A549 (cell line): ENCODE results near the gene FOXO3. TPM values are rescaled to one million over a fixed set of nuclear protein-coding genes. Genes with fewer than 3 reads are reported as not detected.
"Not testable (repeated sequence)": the region's sequence is repeated elsewhere in the genome, so short reads cannot be mapped to it uniquely, and the experiment has no call there.

Source experiments
- ATAC-seq, 2 experiments: fragments of 200-7000 bp in 1 of 2; fragments of >200 bp in 1 of 2; cut with Nextera tagmentation in 1 of 2; cut with Tn5 transposase in 1 of 2; 3 replicates each; pipeline versions ENCODE4 v1.8.0 to v1.9.1; 2018 to 2020; ENCODE audit warnings: mild to moderate bottlenecking in 1 of 2, moderate library complexity in 1 of 2
- CTCF ChIA-PET: fragments of 300-600 bp; sonication (Branson Sonifier 250); formaldehyde crosslinking; extraction: SDS; loops from one replicate; lab custom pipeline; 2021; ENCODE audit warnings: antibody characterized with exemption, inconsistent platforms; lab: Yijun Ruan, JAX
- POLR2A ChIA-PET: fragments of 350-600 bp; formaldehyde crosslinking; extraction: SDS; loops from one replicate; lab custom pipeline; 2021; ENCODE audit warnings: antibody characterized with exemption, inconsistent platforms; lab: Yijun Ruan, JAX
- DNase-seq, 2 experiments: peaks; one replicate each; pipeline versions ENCODE4 v3.0.0 to v3.0.0-alpha.2; 2011 to 2016; ENCODE audit warnings: low read depth in 1 of 2, low spot score in 1 of 2
- FAIRE-seq: peaks from 2 replicates; lab custom pipeline; 2011; peaks lifted over from hg19 to GRCh38; lab: Jason Lieb, UNC
- H3K27ac ChIP-seq, 2 experiments: fragments of >200 bp; sonication (Bioruptor Twin); formaldehyde crosslinking; 3 replicates each; pipeline ENCODE4 v1.5.1; 2016 to 2017
- H3K4me1 ChIP-seq: fragments of >200 bp; sonication (Bioruptor Twin); formaldehyde crosslinking; 3 replicates; pipeline ENCODE4 v1.6.1; 2016
- H3K4me2 ChIP-seq: fragments of >200 bp; sonication (Bioruptor Twin); formaldehyde crosslinking; 3 replicates; pipeline ENCODE4 v1.6.1; 2016
- H3K4me3 ChIP-seq: fragments of >200 bp; sonication (Bioruptor Twin); formaldehyde crosslinking; 3 replicates; pipeline ENCODE4 v1.5.1; 2016
- H3K9me3 ChIP-seq: fragments of >200 bp; sonication (Bioruptor Twin); formaldehyde crosslinking; 3 replicates; pipeline ENCODE4 v1.6.1; 2016
- BCL3 ChIP-seq: fragments of >200 bp; sonication (Bioruptor Twin); formaldehyde crosslinking; IDR thresholded peaks from 3 replicates; pipeline ENCODE4 v1.6.1; 2016
- CBX2 ChIP-seq: fragments of 200-600 bp; sonication (generic); IDR thresholded peaks from 2 replicates; pipeline ENCODE4 v1.6.1; 2016; ENCODE audit warnings: low read depth, mild to moderate bottlenecking, borderline replicate concordance
- CBX8 ChIP-seq: fragments of 200-600 bp; sonication (generic); IDR thresholded peaks from 2 replicates; pipeline ENCODE4 v1.6.1; 2016
- CHD2 ChIP-seq: fragments of 150-350 bp; IDR thresholded peaks from 2 replicates; pipeline ENCODE4 v1.6.1; 2014; ENCODE audit warnings: low read length; ENCODE audit not compliant: partially characterized antibody
- CTCF ChIP-seq: fragments of >200 bp; sonication (Bioruptor Twin); formaldehyde crosslinking; IDR thresholded peaks from 3 replicates; pipeline ENCODE4 v1.5.1; 2016
- GATA3 ChIP-seq: IDR thresholded peaks from 2 replicates; pipeline ENCODE4 v1.6.1; 2012; ENCODE audit warnings: borderline replicate concordance
- HMGXB4 ChIP-seq: fragments of 250-450 bp; sonication (Bioruptor Pico); IDR thresholded peaks from 2 replicates; pipeline ENCODE4 v1.5.0; 2021; ENCODE audit warnings: mild to moderate bottlenecking, moderate library complexity, borderline replicate concordance
- KDM5A ChIP-seq: fragments of 200-600 bp; sonication (generic); IDR thresholded peaks from 2 replicates; pipeline ENCODE4 v1.6.1; 2016; ENCODE audit warnings: antibody characterized with exemption, mild to moderate bottlenecking
- SREBF2 ChIP-seq: fragments of 450-650 bp; IDR thresholded peaks from 2 replicates; pipeline ENCODE4 v1.6.1; 2014; ENCODE audit warnings: mild to moderate bottlenecking, moderate library complexity
- ZC3H11A ChIP-seq: fragments of 450-650 bp; IDR thresholded peaks from 2 replicates; pipeline ENCODE4 v1.6.1; 2014; ENCODE audit warnings: antibody characterized with exemption, mild to moderate bottlenecking
- WGBS: methylation state at CpG from one replicate; pipeline ENCODE4 v1.1.6; 2017; ENCODE audit errors: missing lambda C conversion rate; 5-methylcytosine and 5-hydroxymethylcytosine counted together
- polyA plus RNA-seq, 4 experiments: library from polyadenylated mRNA; depleted of rRNA in 3 of 4; stranded (reverse); fragments of >200 nt; fragmentation: RNase III in 1 of 4; extraction: RNeasy Plus Mini Kit Qiagen cat#74134 plus additional on column Dnase treatment in 1 of 4; gene quantifications; 2 replicates in 3 of 4; 3 replicates in 1 of 4; pipeline ENCODE4 v1.2.3, GENCODE V29; 2011 to 2017

Gene FOXO3
- polyA plus RNA-seq, 2 of the 4 experiments (the other 2 are of a cell fraction): 4.6 to 7.5 TPM

- no peak overlapping the region for H3K27ac ChIP-seq
- H3K9me3 ChIP-seq: no peaks in the 10 kb centered on the region
- peaks cover 19% of the 10 kb centered on the region; the same call in 2 of the 3 replicates for H3K4me1 ChIP-seq
- FAIRE-seq (no peak), DNase-seq (no peak), ATAC-seq (no peak)
- no peak overlapping the region for H3K4me2 ChIP-seq
- POLR2A ChIA-PET: no interaction called here
- 90% methylated on average over 3 of the region's 3 CpGs for WGBS
- CTCF ChIA-PET: interaction anchor here (0.6 kb wide), 1 partner anchor 104 kb away, joined by 3 read pairs; no protein-coding TSS in a partner anchor
- H3K4me3 ChIP-seq: no peak overlapping the region
- TF ChIP-seq ZC3H11A: no peak
- TF ChIP-seq HMGXB4 (CRISPR knock-in tag): no peak
- TF ChIP-seq, all 56 proteins: peak for 0
These were observed 116.6 kb downstream of the FOXO3 start for GRCh38 chr6:108677357-108677756.

GRCh38 chr6:108677894-108678293 is 117.2 kb downstream of the FOXO3 start:
- DNase-seq (no peak), ATAC-seq (no peak), FAIRE-seq (no peak)
- Histone ChIP-seq H3K4me2 (no peak overlapping the region), H3K4me1 (peaks cover 19% of the 10 kb centered on the region; the same call in 2 of the 3 replicates), H3K9me3 (no peaks in the 10 kb centered on the region), H3K27ac (no peak overlapping the region), H3K4me3 (no peak overlapping the region)
- CTCF ChIA-PET: interaction anchor here (0.6 kb wide), 1 partner anchor 9 kb away, joined by 3 read pairs; no protein-coding TSS in a partner anchor
- TF ChIP-seq KDM5A (no peak), CBX2 (no peak), BCL3 (no peak), SREBF2 (no peak), CBX8 (no peak), CHD2 (no peak), CTCF (no peak), GATA3 (no peak)
- WGBS: 45% methylated on average over 1 of the region's 1 CpG
- POLR2A ChIA-PET: no interaction called here

GRCh38 chr6:108680314-108680713 is 119.6 kb downstream of the FOXO3 start:
- H3K27ac ChIP-seq, H3K4me2 ChIP-seq, H3K4me3 ChIP-seq, H3K4me1 ChIP-seq, ATAC-seq, FAIRE-seq, POLR2A ChIA-PET, CTCF ChIA-PET, H3K9me3 ChIP-seq, DNase-seq: not testable (repeated sequence)
- 85% methylated on average over 9 of the region's 9 CpGs for WGBS

GRCh38 chr6:108681721-108682120 is 121.0 kb downstream of the FOXO3 start:
- H3K4me2 ChIP-seq: not testable (repeated sequence)

GRCh38 chr6:108682383-108683119 is 121.8 kb downstream of the FOXO3 start:
- DNase-seq, ATAC-seq, FAIRE-seq, CTCF ChIA-PET, H3K9me3 ChIP-seq, H3K4me3 ChIP-seq, H3K4me2 ChIP-seq, H3K27ac ChIP-seq, H3K4me1 ChIP-seq: not testable (repeated sequence)
- POLR2A ChIA-PET: interaction anchor here (0.6 kb wide), 1 partner anchor 124 kb away, joined by 3 read pairs; no protein-coding TSS in a partner anchor
- WGBS: 90% methylated on average over 3 of the region's 7 CpGs

More at GRCh38 chr6:108681721-108682120, 121.0 kb downstream of the FOXO3 start:
- H3K4me3 ChIP-seq, H3K4me1 ChIP-seq, DNase-seq, ATAC-seq, H3K27ac ChIP-seq, CTCF ChIA-PET, FAIRE-seq, H3K9me3 ChIP-seq: not testable (repeated sequence)
- 82% methylated on average over 1 of the region's 1 CpG for WGBS
- POLR2A ChIA-PET: interaction anchor here (0.6 kb wide), 1 partner anchor 124 kb away, joined by 3 read pairs; no protein-coding TSS in a partner anchor

GRCh38 chr6:108683976-108684375 is 123.3 kb downstream of the FOXO3 start:
- H3K4me2 ChIP-seq, ATAC-seq, CTCF ChIA-PET, DNase-seq, POLR2A ChIA-PET, H3K4me3 ChIP-seq, H3K27ac ChIP-seq, H3K4me1 ChIP-seq, H3K9me3 ChIP-seq: not testable (repeated sequence)
- WGBS: 76% methylated on average over 2 of the region's 2 CpGs
- FAIRE-seq: peak; percentile 77
